ENCODE measurements around the gene AIPL1.

- TF ChIP-seq CTCF (conservative IDR thresholded peaks at IDR 0.05; ENCODE audit: low read depth in 2 of 2) = no peak
- TF ChIP-seq REST (IDR thresholded peaks at IDR 0.05; ENCODE audit: unreplicated experiment) = no peak
- no peak for TF ChIP-seq EZH2phosphoT487 (IDR thresholded peaks at IDR 0.05; ENCODE audit: unreplicated experiment)
- no peak for TF ChIP-seq EZH2 (IDR thresholded peaks at IDR 0.05; ENCODE audit: low read depth, unreplicated experiment)
- no peak for TF ChIP-seq ETS1 (IDR thresholded peaks at IDR 0.05)
- no peak for TF ChIP-seq ZNF114 (CRISPR knock-in tag; IDR thresholded peaks at IDR 0.05)
- no peak for TF ChIP-seq ZNF331 (CRISPR knock-in tag; IDR thresholded peaks at IDR 0.05; ENCODE audit: low read depth)
- TF ChIP-seq POLR2AphosphoS5 (IDR thresholded peaks at IDR 0.05; ENCODE audit: low read depth) = no peak
These were observed 39.5 kb upstream of the AIPL1 start for GRCh38 chr17:6474376-6474775.
